ENCODE data around the gene AP3S2. TPM values are rescaled to one million over a fixed set of nuclear protein-coding genes. Genes with fewer than 3 reads are reported as not detected.

The AP3S2 gene
- total and polyA plus RNA-seq, 2 of the 8 experiments (the other 6 are each of a cell fraction or from before 2014, with no cell fraction given), result 19.2 to 45.4 TPM

- TF ChIP-seq KDM1A (IDR thresholded peaks at IDR 0.05; ENCODE audit: borderline replicate concordance, low read length), result no peak
- no peak for TF ChIP-seq RAD21 (IDR thresholded peaks at IDR 0.05 in 1 of 2, conservative IDR thresholded peaks at IDR 0.05 in 1 of 2; ENCODE audit: low read depth in 2 of 2, low read length in 2 of 2)
- TF ChIP-seq BCL11A (IDR thresholded peaks at IDR 0.05; ENCODE audit: low read depth in 2 of 2, low read length in 2 of 2), result no peak
- no peak for TF ChIP-seq POLR2AphosphoS5 (IDR thresholded peaks at IDR 0.05; ENCODE audit: low read depth, low read length)
- TF ChIP-seq KDM5A (IDR thresholded peaks at IDR 0.05; ENCODE audit: low read length), result no peak
- TF ChIP-seq SIRT6 (IDR thresholded peaks at IDR 0.05; ENCODE audit: low read length), result no peak
- no peak for TF ChIP-seq SIN3A (conservative IDR thresholded peaks at IDR 0.05 in 1 of 2, IDR thresholded peaks at IDR 0.05 in 1 of 2; ENCODE audit: low read depth in 1 of 2, low read length in 2 of 2)
- FAIRE-seq, result no peak
These were observed 7.1 kb upstream of the AP3S2 start for GRCh38 chr15:89900849-89901248.

More at GRCh38 chr15:89900849-89901248, 7.1 kb upstream of the AP3S2 start:
- WGBS, 2 experiments (ENCODE audit: extremely low coverage in 1 of 2, insufficient coverage in 1 of 2, insufficient read length in 1 of 2, insufficient replicate concordance in 2 of 2, low coverage in 1 of 2, low lambda C conversion rate in 2 of 2, missing lambda C conversion rate in 1 of 2), result 86% methylated on average over 6 of the region's 6 CpGs; no CpG with 5 or more reads in 1 of the 2 experiments
- Histone ChIP-seq H4K8ac (ENCODE audit: extremely low read depth, insufficient read depth, low read length) (no peak overlapping the region), H3K9ac (replicated peaks in 1 of 4; ENCODE audit: extremely low read depth in 1 of 4, low read depth in 3 of 4, low read length in 3 of 4) (no peak overlapping the region), H3K23me2 (ENCODE audit: low read depth, low read length) (no peaks in the 10 kb centered on the region), H3K4me2 (ENCODE audit: insufficient read depth in 1 of 2, low read depth in 2 of 2, low read length in 2 of 2) (no peak overlapping the region), H4K20me1 (replicated peaks in 1 of 2; ENCODE audit: control insufficient read depth in 1 of 2, insufficient read depth in 2 of 2, low read length in 2 of 2) (no peaks in the 10 kb centered on the region), H3K79me1 (ENCODE audit: low read depth, low read length) (no peaks in the 10 kb centered on the region), H3K18ac (ENCODE audit: extremely low read depth, low read length) (no peak overlapping the region), H4K5ac (ENCODE audit: insufficient read length, low read depth, low read length) (no peak overlapping the region), H3K23ac (ENCODE audit: insufficient read length) (no peak overlapping the region), H2BK12ac (ENCODE audit: low read depth, low read length) (no peak overlapping the region), H3K56ac (replicated peaks; ENCODE audit: insufficient read length, low read depth, low read length) (no peak overlapping the region), H3K27me3 (replicated peaks in 1 of 4; ENCODE audit: control insufficient read depth in 3 of 4, extremely low read depth in 1 of 4, insufficient read depth in 3 of 4, low read length in 3 of 4) (no peaks in the 10 kb centered on the region), H3K36me3 (ENCODE audit: control insufficient read depth in 2 of 4, insufficient read depth in 4 of 4, low read length in 3 of 4) (no peaks in the 10 kb centered on the region), H3K4ac (replicated peaks; ENCODE audit: insufficient read length, low read depth, low read length) (no peak overlapping the region), H2BK5ac (ENCODE audit: low read depth, low read length) (no peak overlapping the region), H2AFZ (ENCODE audit: low read length) (no peak overlapping the region), H3K14ac (ENCODE audit: insufficient read length) (no peak overlapping the region), H4K91ac (replicated peaks; ENCODE audit: insufficient read length, low read length) (no peak overlapping the region), H2BK15ac (ENCODE audit: low read length) (no peak overlapping the region), H3K79me2 (ENCODE audit: control insufficient read depth in 1 of 2, insufficient read depth in 2 of 2, low read length in 2 of 2) (no peaks in the 10 kb centered on the region), H2BK120ac (replicated peaks; ENCODE audit: low read depth, low read length) (no peak overlapping the region), H3K9me3 (ENCODE audit: insufficient read depth in 2 of 2, low read depth in 1 of 2, low read length in 1 of 2) (no peaks in the 10 kb centered on the region), H2BK20ac (ENCODE audit: low read length) (no peak overlapping the region), H2AK5ac (ENCODE audit: low read depth, low read length) (no peak overlapping the region), H3K27ac (ENCODE audit: low read depth, low read length) (no peak overlapping the region), H3K4me3 (ENCODE audit: extremely low read depth in 1 of 4, insufficient read depth in 2 of 4, low read depth in 3 of 4, low read length in 4 of 4) (no peak overlapping the region), H3K4me1 (replicated peaks in 1 of 4; ENCODE audit: control insufficient read depth in 3 of 4, insufficient read depth in 4 of 4, low read length in 3 of 4) (no peaks in the 10 kb centered on the region; a peak in 1 of 7 replicates)
- POLR2A ChIA-PET (ENCODE audit: partially characterized antibody), result interaction anchor here (1.3 to 2.1 kb wide), 2 partner anchors 10 to 12 kb away, joined by 4 to 6 read pairs; partner anchors contain the start of gene ARPIN
- no peak for DNase-seq (ENCODE audit: low read depth in 1 of 2, low spot score in 2 of 2)
- CTCF ChIA-PET (ENCODE audit: partially characterized antibody), result interaction anchor here (0.6 to 4.5 kb wide), 7 partner anchors 10 to 351 kb away, joined by 3 to 46 read pairs (median 4); partner anchors contain the start of gene ARPIN
